PC-9 (cell line): ENCODE measurements around the gene DNAAF2.

Experiments used
- EZH2 ChIP-seq: fragments of 200-600 bp; sonication (generic); IDR thresholded peaks from 2 replicates; pipeline ENCODE4 v1.8.0; 2017; ENCODE audit warnings: antibody characterized with exemption, low read depth
- TF ChIP-seq, protein P1 (sequence below): fragments of 200-600 bp; sonication (generic); conservative IDR thresholded peaks from 2 replicates; pipeline ENCODE4 v1.6.1; 2017; ENCODE audit warnings: mixed run types, antibody characterized with exemption, mild to moderate bottlenecking, moderate library complexity

DNA sequence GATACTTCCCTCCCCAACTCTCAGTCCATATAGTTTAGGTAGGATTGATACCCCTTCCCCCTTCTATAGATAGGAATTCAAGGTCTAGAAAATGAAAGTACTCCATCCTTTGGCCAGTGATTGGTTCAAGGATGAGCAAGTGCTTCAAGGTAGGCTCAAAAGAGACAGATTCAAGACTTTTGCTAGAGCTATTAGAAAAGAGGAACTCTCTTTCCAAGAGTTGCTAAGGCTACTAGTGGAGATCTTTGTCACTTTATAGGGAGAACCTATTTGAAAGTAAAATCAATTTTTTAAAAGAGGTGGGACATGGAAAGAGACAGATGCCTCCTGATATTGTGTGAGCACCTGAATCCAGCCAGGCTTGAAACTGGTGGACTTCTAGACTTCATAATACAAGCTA is 35.4 kb upstream of the DNAAF2 start:
- TF ChIP-seq, protein P1, sequence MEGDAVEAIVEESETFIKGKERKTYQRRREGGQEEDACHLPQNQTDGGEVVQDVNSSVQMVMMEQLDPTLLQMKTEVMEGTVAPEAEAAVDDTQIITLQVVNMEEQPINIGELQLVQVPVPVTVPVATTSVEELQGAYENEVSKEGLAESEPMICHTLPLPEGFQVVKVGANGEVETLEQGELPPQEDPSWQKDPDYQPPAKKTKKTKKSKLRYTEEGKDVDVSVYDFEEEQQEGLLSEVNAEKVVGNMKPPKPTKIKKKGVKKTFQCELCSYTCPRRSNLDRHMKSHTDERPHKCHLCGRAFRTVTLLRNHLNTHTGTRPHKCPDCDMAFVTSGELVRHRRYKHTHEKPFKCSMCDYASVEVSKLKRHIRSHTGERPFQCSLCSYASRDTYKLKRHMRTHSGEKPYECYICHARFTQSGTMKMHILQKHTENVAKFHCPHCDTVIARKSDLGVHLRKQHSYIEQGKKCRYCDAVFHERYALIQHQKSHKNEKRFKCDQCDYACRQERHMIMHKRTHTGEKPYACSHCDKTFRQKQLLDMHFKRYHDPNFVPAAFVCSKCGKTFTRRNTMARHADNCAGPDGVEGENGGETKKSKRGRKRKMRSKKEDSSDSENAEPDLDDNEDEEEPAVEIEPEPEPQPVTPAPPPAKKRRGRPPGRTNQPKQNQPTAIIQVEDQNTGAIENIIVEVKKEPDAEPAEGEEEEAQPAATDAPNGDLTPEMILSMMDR = no peak
- TF ChIP-seq EZH2 = no peak
